Neural progenitor cell (in vitro differentiated cells): Measurements from ENCODE around the gene WDR62. TPM values are rescaled to one million over a fixed set of nuclear protein-coding genes. Genes with fewer than 3 reads are reported as not detected.
A peak's percentile ranks its signal among the peaks of the same experiment; 100 is the strongest.

Experiments used
- DNase-seq: peaks from one replicate; pipeline ENCODE4 v3.0.0-alpha.2; 2016; ENCODE audit warnings: low spot score
- H2AFZ ChIP-seq: fragments of 200-600 bp; sonication (generic); replicated peaks from 2 replicates; pipeline ENCODE4 v1.6.1; 2016; ENCODE audit warnings: antibody characterized with exemption
- H3F3A ChIP-seq: fragments of 200-600 bp; sonication (generic); 2 replicates; pipeline ENCODE4 v1.6.1; 2016; ENCODE audit warnings: antibody characterized with exemption, low read depth
- H3K27ac ChIP-seq: fragments of 200-600 bp; sonication (generic); 2 replicates; pipeline ENCODE4 v1.5.1; 2016; ENCODE audit warnings: mild to moderate bottlenecking
- H3K27me3 ChIP-seq: fragments of 200-600 bp; sonication (generic); 2 replicates; pipeline ENCODE4 v1.6.1; 2016; ENCODE audit warnings: mild to moderate bottlenecking, moderate library complexity
- H3K36me3 ChIP-seq: fragments of 200-600 bp; sonication (generic); 2 replicates; pipeline ENCODE4 v1.5.1; 2016
- H3K4me1 ChIP-seq: fragments of 200-600 bp; sonication (generic); 2 replicates; pipeline ENCODE4 v1.6.1; 2016; ENCODE audit warnings: mixed run types
- H3K4me2 ChIP-seq: fragments of 200-600 bp; sonication (generic); 2 replicates; pipeline ENCODE4 v1.6.1; 2016
- H3K4me3 ChIP-seq: fragments of 200-600 bp; sonication (generic); 2 replicates; pipeline ENCODE4 v1.5.1; 2016
- H3K79me2 ChIP-seq: fragments of 200-600 bp; sonication (generic); 2 replicates; pipeline ENCODE4 v1.6.1; 2016; ENCODE audit warnings: low read depth
- H3K9ac ChIP-seq: fragments of 200-600 bp; sonication (generic); 2 replicates; pipeline ENCODE4 v1.6.1; 2016
- H3K9me3 ChIP-seq: fragments of 200-600 bp; sonication (generic); 2 replicates; pipeline ENCODE4 v1.5.1; 2016; ENCODE audit warnings: low read depth
- H4K20me1 ChIP-seq: fragments of 200-600 bp; sonication (generic); 2 replicates; pipeline ENCODE4 v1.6.1; 2016; ENCODE audit warnings: low read depth
- H3K27ac Mint-ChIP-seq: 3 replicates; pipeline ENCODE4 v1.8.0; 2021; ENCODE audit warnings: mixed read lengths
- H3K27me3 Mint-ChIP-seq: 2 replicates; pipeline ENCODE4 v1.8.0; 2022; ENCODE audit warnings: low read depth, mild to moderate bottlenecking, inconsistent platforms, moderate library complexity, mixed read lengths; ENCODE audit not compliant: insufficient read depth
- H3K36me3 Mint-ChIP-seq: 3 replicates; pipeline ENCODE4 v1.8.0; 2021; ENCODE audit warnings: mixed read lengths
- H3K4me1 Mint-ChIP-seq: 3 replicates; pipeline ENCODE4 v1.8.0; 2021; ENCODE audit warnings: mixed read lengths
- H3K4me3 Mint-ChIP-seq: 3 replicates; pipeline ENCODE4 v1.8.0; 2021; ENCODE audit warnings: mild to moderate bottlenecking, moderate library complexity, mixed read lengths
- H3K9me3 Mint-ChIP-seq: 3 replicates; pipeline ENCODE4 v1.8.0; 2020; ENCODE audit warnings: mixed read lengths
- CTCF ChIP-seq: fragments of 200-600 bp; sonication (generic); IDR thresholded peaks from 2 replicates; pipeline ENCODE4 v1.5.1; 2017; ENCODE audit warnings: antibody characterized with exemption, mild to moderate bottlenecking
- EZH2 ChIP-seq: fragments of 200-600 bp; sonication (generic); IDR thresholded peaks from 2 replicates; pipeline ENCODE4 v1.6.1; 2017; ENCODE audit warnings: antibody characterized with exemption, mild to moderate bottlenecking, moderate library complexity
- EZH2phosphoT487 ChIP-seq: fragments of 200-600 bp; sonication (generic); IDR thresholded peaks from 2 replicates; pipeline ENCODE4 v1.6.1; 2017; ENCODE audit warnings: antibody characterized with exemption
- total RNA-seq: library from RNA; depleted of rRNA; stranded (reverse); fragments of >200 nt; gene quantifications from 2 replicates; pipeline ENCODE4 v1.2.3, GENCODE V29; 2015; ENCODE audit warnings: low replicate concordance

WDR62 gene
- total RNA-seq, 1 donor from 2014 or later, result 12.0 TPM

GRCh38 chr19:36027696-36028095, 27.0 kb upstream of the WDR62 start:
- H3K36me3 Mint-ChIP-seq, result peaks cover 21% of the 10 kb centered on the region
- H3K36me3 ChIP-seq, result no peaks in the 10 kb centered on the region

DNA sequence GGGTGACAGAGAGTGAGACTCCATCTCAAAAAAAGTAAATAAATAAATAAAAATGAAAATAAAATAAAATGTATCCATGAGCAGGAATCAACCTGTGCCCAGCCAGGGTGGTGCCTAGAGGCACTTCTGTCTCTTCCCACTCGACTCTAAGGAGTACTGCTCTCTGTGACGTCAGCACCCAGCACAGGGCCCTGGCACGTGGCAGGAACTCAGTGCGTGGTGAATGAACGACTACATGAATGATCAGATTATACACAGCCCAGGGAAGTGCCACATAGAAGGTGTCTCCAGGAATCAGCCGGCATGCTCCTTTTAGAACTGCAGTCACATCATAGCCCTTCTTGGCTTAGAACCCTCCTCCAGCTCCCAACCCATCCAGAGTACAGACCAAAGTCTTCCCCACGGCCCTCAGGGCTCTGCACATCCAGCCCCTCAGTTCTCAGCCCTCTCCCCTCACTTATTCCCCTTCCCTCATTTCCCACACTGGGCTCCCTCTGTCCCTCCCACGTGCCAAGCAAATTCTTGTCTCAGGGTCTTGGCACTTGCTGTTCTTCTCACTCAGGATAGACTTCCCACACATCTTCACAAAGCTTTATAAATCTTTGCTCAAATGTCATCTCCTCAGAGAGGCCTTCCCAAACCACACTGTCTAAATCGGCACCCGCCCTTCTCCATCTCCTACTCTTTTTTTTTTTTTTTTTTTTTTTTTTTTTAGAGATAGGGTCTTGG, 26.2 kb upstream of the WDR62 start:
- Histone ChIP-seq H3K9ac (no peak overlapping the region), H3K27me3 (no peaks in the 10 kb centered on the region), H4K20me1 (peaks cover 8% of the 10 kb centered on the region), H3K27ac (no peak overlapping the region), H3K9me3 (no peaks in the 10 kb centered on the region), H3K4me1 (peaks cover 7% of the 10 kb centered on the region), H3K4me2 (no peak overlapping the region), H3K4me3 (no peak overlapping the region), H2AFZ (no peak overlapping the region), H3F3A (peaks cover 7% of the 10 kb centered on the region), H3K36me3 (no peaks in the 10 kb centered on the region), H3K79me2 (peaks cover 10% of the 10 kb centered on the region)
- Mint-ChIP-seq H3K9me3 (no peaks in the 10 kb centered on the region), H3K4me3 (no peak overlapping the region), H3K27me3 (peaks cover 2% of the 10 kb centered on the region), H3K36me3 (peaks cover 18% of the 10 kb centered on the region), H3K27ac (peak overlapping the region; percentile 23), H3K4me1 (peaks cover 6% of the 10 kb centered on the region)
- TF ChIP-seq EZH2phosphoT487 (no peak), CTCF (no peak), EZH2 (no peak)
- no peak for DNase-seq

More at GRCh38 chr19:36027696-36028095, 27.0 kb upstream of the WDR62 start:
- H4K20me1 ChIP-seq, result peaks cover 8% of the 10 kb centered on the region
- H3K4me3 ChIP-seq, result no peak overlapping the region
- peaks cover 10% of the 10 kb centered on the region for H3K79me2 ChIP-seq
- no peak for TF ChIP-seq EZH2
- no peak for TF ChIP-seq CTCF
- TF ChIP-seq EZH2phosphoT487, result no peak
- Mint-ChIP-seq H3K4me1 (peaks cover 6% of the 10 kb centered on the region), H3K4me3 (no peak overlapping the region), H3K27ac (no peak overlapping the region), H3K9me3 (no peaks in the 10 kb centered on the region), H3K27me3 (peaks cover 4% of the 10 kb centered on the region)
- no peak overlapping the region for H2AFZ ChIP-seq
- H3K4me1 ChIP-seq, result peaks cover 7% of the 10 kb centered on the region
- no peak overlapping the region for H3K9ac ChIP-seq
- no peaks in the 10 kb centered on the region for H3K9me3 ChIP-seq
- no peak for DNase-seq
- no peaks in the 10 kb centered on the region for H3K27me3 ChIP-seq
- no peak overlapping the region for H3K27ac ChIP-seq
- H3K4me2 ChIP-seq, result no peak overlapping the region
- peaks cover 7% of the 10 kb centered on the region for H3F3A ChIP-seq

DNA sequence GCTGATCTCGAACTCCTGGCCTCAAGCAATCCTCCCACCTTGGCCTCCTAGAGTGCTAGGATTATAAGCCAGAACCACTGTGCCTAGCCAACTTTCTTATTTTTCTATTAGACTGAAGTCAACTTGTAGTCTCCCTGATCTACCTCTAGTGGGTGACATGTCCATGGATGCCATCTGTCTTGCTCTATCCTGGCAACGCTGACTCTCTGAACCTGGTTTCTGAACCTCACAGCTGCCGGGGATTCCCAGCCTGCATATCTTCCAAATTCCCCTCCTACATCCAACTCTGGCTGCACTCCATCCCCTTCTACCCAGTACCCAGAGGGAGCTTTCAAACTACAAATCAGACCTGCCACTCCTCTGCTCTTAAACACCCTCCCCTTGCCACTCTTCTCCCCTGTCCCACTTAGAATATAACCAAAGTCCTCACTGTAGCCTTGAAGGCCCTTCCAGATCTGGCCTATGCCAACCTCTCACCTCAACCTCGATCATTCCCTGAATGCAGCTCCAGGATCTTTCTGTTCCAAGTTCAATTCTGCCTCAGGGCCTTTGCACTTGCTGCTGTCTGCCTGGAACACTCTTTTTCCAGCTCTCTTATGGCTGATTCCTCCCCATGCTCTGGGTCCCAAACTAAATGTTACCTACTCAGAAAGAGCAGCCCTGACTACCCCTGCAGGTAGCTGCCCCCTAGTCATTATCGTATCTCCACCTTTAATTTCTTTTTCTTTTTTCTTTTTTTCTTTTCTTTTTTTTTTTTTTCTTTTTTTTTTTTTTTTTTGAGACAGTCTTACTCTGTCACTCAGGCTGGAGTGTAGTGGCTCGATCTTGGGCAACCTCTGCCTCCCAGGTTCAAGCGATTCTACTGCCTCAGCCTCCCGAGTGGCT, 24.2 kb upstream of the WDR62 start:
- TF ChIP-seq EZH2, result no peak
- TF ChIP-seq EZH2phosphoT487, result no peak
- TF ChIP-seq CTCF, result no peak
- Histone ChIP-seq H3K27ac (no peak overlapping the region), H4K20me1 (peaks cover 8% of the 10 kb centered on the region), H3K9ac (no peak overlapping the region), H3K79me2 (peaks cover 10% of the 10 kb centered on the region), H3K36me3 (no peaks in the 10 kb centered on the region), H3K9me3 (no peaks in the 10 kb centered on the region), H3K4me3 (no peak overlapping the region), H3F3A (peaks cover 7% of the 10 kb centered on the region), H3K27me3 (no peaks in the 10 kb centered on the region), H3K4me2 (no peak overlapping the region), H2AFZ (no peak overlapping the region), H3K4me1 (peaks cover 7% of the 10 kb centered on the region)
- Mint-ChIP-seq H3K27ac (no peak overlapping the region), H3K4me3 (no peak overlapping the region), H3K36me3 (peaks cover 16% of the 10 kb centered on the region), H3K9me3 (no peaks in the 10 kb centered on the region), H3K4me1 (peaks cover 16% of the 10 kb centered on the region), H3K27me3 (peaks cover 7% of the 10 kb centered on the region)
- no peak for DNase-seq
